Measurements from ENCODE around the gene NUDT15. TPM values are rescaled to one million over a fixed set of nuclear protein-coding genes. Genes with fewer than 3 reads are reported as not detected.

NUDT15 gene
- total and polyA plus RNA-seq, 2 of the 8 experiments (the other 6 are each of a cell fraction or from before 2014, with no cell fraction given) = 37.8 to 65.9 TPM

DNA sequence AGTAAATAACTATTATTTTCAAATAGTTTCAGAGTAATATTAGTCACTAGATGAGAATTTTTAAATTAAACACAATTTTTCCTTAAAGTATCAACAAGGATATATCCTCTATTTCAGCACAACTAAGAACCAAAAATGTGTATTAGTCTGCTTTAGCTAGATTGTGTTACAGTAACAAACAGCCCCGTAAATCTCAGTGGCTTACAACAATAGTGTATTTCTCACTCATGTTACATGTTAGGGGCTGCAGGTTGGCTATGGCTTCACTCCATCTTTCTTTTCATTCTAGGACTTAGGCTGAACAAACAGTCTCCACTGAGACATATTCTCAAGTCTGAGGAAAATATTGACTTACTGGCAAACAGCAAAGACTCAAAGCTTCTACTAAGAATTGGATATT is 24.9 kb upstream of the NUDT15 start:
- POLR2A ChIA-PET (ENCODE audit: partially characterized antibody) = interaction anchor here (1.0 to 3.8 kb wide), 3 partner anchors 11 to 25 kb away, joined by 3 to 16 read pairs (median 11); partner anchors contain the start of genes NUDT15 and SUCLA2
- Histone ChIP-seq H2AFZ (ENCODE audit: low read length) (no peak overlapping the region), H2BK5ac (ENCODE audit: low read depth, low read length) (no peak overlapping the region), H4K5ac (ENCODE audit: insufficient read length, low read depth, low read length) (no peak overlapping the region), H3K4me2 (ENCODE audit: insufficient read depth in 1 of 2, low read depth in 2 of 2, low read length in 2 of 2) (no peak overlapping the region), H3K4me3 (ENCODE audit: extremely low read depth in 1 of 4, insufficient read depth in 2 of 4, low read depth in 3 of 4, low read length in 4 of 4) (no peak overlapping the region), H3K9me3 (ENCODE audit: insufficient read depth in 2 of 2, low read depth in 1 of 2, low read length in 1 of 2) (no peaks in the 10 kb centered on the region), H2BK120ac (replicated peaks; ENCODE audit: low read depth, low read length) (no peak overlapping the region), H3K23ac (ENCODE audit: insufficient read length) (no peak overlapping the region), H2BK15ac (ENCODE audit: low read length) (no peak overlapping the region), H3K14ac (ENCODE audit: insufficient read length) (no peak overlapping the region), H3K36me3 (ENCODE audit: control insufficient read depth in 2 of 4, insufficient read depth in 4 of 4, low read length in 3 of 4) (0 out of 8 replicates have a peak, but pooled peaks cover 0 to 2% (median 0%) of the 10 kb centered on the region in 4 experiments), H4K91ac (replicated peaks; ENCODE audit: insufficient read length, low read length) (no peak overlapping the region), H4K20me1 (replicated peaks in 1 of 2; ENCODE audit: control insufficient read depth in 1 of 2, insufficient read depth in 2 of 2, low read length in 2 of 2) (no peaks in the 10 kb centered on the region), H3K9ac (replicated peaks in 1 of 4; ENCODE audit: extremely low read depth in 1 of 4, low read depth in 3 of 4, low read length in 3 of 4) (no peak overlapping the region), H3K23me2 (ENCODE audit: low read depth, low read length) (no peaks in the 10 kb centered on the region), H3K18ac (ENCODE audit: extremely low read depth, low read length) (no peak overlapping the region), H3K4me1 (replicated peaks in 1 of 4; ENCODE audit: control insufficient read depth in 3 of 4, insufficient read depth in 4 of 4, low read length in 3 of 4) (peaks cover 0 to 2% (median 1%) of the 10 kb centered on the region in 4 experiments; a peak in 2 of 7 replicates), H3K56ac (replicated peaks; ENCODE audit: insufficient read length, low read depth, low read length) (no peak overlapping the region), H3K4ac (replicated peaks; ENCODE audit: insufficient read length, low read depth, low read length) (no peak overlapping the region), H2AK5ac (ENCODE audit: low read depth, low read length) (no peak overlapping the region), H2BK20ac (ENCODE audit: low read length) (no peak overlapping the region), H3K79me1 (ENCODE audit: low read depth, low read length) (no peaks in the 10 kb centered on the region), H3K27ac (ENCODE audit: low read depth, low read length) (no peak overlapping the region), H3K27me3 (replicated peaks in 1 of 4; ENCODE audit: control insufficient read depth in 3 of 4, extremely low read depth in 1 of 4, insufficient read depth in 3 of 4, low read length in 3 of 4) (no peaks in the 10 kb centered on the region), H2BK12ac (ENCODE audit: low read depth, low read length) (no peak overlapping the region), H3K79me2 (ENCODE audit: control insufficient read depth in 1 of 2, insufficient read depth in 2 of 2, low read length in 2 of 2) (no peaks in the 10 kb centered on the region), H4K8ac (ENCODE audit: extremely low read depth, insufficient read depth, low read length) (no peak overlapping the region)
- DNase-seq (ENCODE audit: low read depth in 1 of 2, low spot score in 2 of 2) (no peak), FAIRE-seq (no peak)
- WGBS, 2 experiments (ENCODE audit: extremely low coverage in 1 of 2, insufficient coverage in 1 of 2, insufficient read length in 1 of 2, insufficient replicate concordance in 2 of 2, low coverage in 1 of 2, low lambda C conversion rate in 2 of 2, missing lambda C conversion rate in 1 of 2) = 94% methylated on average over 1 of the region's 1 CpG; no CpG with 5 or more reads in 1 of the 2 experiments
- CTCF ChIA-PET (ENCODE audit: partially characterized antibody) = interaction anchor here (0.9 to 1.5 kb wide), 3 partner anchors 11 to 77 kb away, joined by 3 to 6 read pairs (median 3); partner anchors contain the start of gene NUDT15
- TF ChIP-seq EP300 (IDR thresholded peaks at IDR 0.05; ENCODE audit: borderline replicate concordance in 1 of 2, low read depth in 2 of 2, low read length in 2 of 2) (no peak), SUZ12 (IDR thresholded peaks at IDR 0.05; ENCODE audit: low read length) (no peak), POLR2A (IDR thresholded peaks at IDR 0.05; ENCODE audit: control extremely low read depth in 1 of 2, low read depth in 2 of 2, low read length in 2 of 2) (no peak), CHD2 (IDR thresholded peaks at IDR 0.05; ENCODE audit: low read length) (no peak), TEAD4 (IDR thresholded peaks at IDR 0.05; ENCODE audit: low read depth, low read length) (no peak), BCL11A (IDR thresholded peaks at IDR 0.05; ENCODE audit: low read depth in 2 of 2, low read length in 2 of 2) (no peak), POU5F1 (IDR thresholded peaks at IDR 0.05; ENCODE audit: low read depth, low read length) (no peak), SIN3A (conservative IDR thresholded peaks at IDR 0.05 in 1 of 2, IDR thresholded peaks at IDR 0.05 in 1 of 2; ENCODE audit: low read depth in 1 of 2, low read length in 2 of 2) (no peak)
- TF ChIP-seq, protein P1, sequence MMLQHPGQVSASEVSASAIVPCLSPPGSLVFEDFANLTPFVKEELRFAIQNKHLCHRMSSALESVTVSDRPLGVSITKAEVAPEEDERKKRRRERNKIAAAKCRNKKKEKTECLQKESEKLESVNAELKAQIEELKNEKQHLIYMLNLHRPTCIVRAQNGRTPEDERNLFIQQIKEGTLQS (IDR thresholded peaks at IDR 0.05; ENCODE audit: insufficient read depth, low read depth, low read length) = no peak
